T-helper 2 cell treated with Interferon-gamma antibody and Interleukin-4, amounts not matched to agents 100 ng/mL and 5 ng/mL, for 36 hours (primary cell): ENCODE data around the gene NKAIN2. TPM values are rescaled to one million over a fixed set of nuclear protein-coding genes. Genes with fewer than 3 reads are reported as not detected.

Source experiments
- intact Hi-C: fragments of 100-400 bp; cut with micrococcal nuclease; formaldehyde crosslinking; loops from one replicate; pipeline ENCODE4 v1.15.1; 2023
- total RNA-seq: library from RNA; stranded (reverse); gene quantifications from 2 replicates; pipeline ENCODE4 v1.2.3, GENCODE V29; 2022

Gene NKAIN2
- total RNA-seq, 1 donor from 2014 or later: not detected

- intact Hi-C loops: no loop called here
Measured at GRCh38 chr6:123806561-123806960, 2.9 kb downstream of the NKAIN2 start.

- intact Hi-C loops: no loop called here
Measured at GRCh38 chr6:123808556-123808955, 4.9 kb downstream of the NKAIN2 start.

GRCh38 chr6:123810214-123810613 is 6.5 kb downstream of the NKAIN2 start:
- intact Hi-C loops: no loop called here

GRCh38 chr6:123810948-123811347 is 7.3 kb downstream of the NKAIN2 start:
- intact Hi-C loops: no loop called here

GRCh38 chr6:123811378-123811777 is 7.7 kb downstream of the NKAIN2 start:
- intact Hi-C loops: no loop called here

- intact Hi-C loops: no loop called here
Measured at GRCh38 chr6:123812621-123813020, 9.0 kb downstream of the NKAIN2 start.

- intact Hi-C loops: no loop called here
Measured at GRCh38 chr6:123821112-123821511, 17.4 kb downstream of the NKAIN2 start.

- intact Hi-C loops: no loop called here
Measured at GRCh38 chr6:123829302-123829953, 25.8 kb downstream of the NKAIN2 start.

DNA sequence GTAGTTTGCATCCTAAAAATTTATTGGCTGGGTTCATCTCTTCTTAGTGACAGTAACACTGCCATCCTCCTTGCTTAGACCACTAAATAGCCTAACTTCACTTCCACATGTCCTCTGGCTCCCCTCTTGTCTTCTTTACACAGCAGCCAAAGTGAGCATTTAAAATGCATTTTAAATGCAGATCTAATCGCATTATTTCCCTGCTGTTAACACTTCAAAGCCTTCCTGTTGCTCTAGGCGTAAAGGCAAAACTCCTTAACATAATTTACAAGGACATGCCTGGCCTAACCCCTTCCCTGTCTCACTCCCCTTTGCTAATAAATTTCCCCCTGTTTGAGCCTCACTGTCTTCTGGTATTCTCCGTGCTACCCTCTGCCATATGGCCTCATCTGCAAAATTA is 26.5 kb downstream of the NKAIN2 start:
- intact Hi-C loops: no loop called here

- intact Hi-C loops: no loop called here
Measured at GRCh38 chr6:123838505-123839234, 35.0 kb downstream of the NKAIN2 start.

GRCh38 chr6:123841067-123841896 is 37.6 kb downstream of the NKAIN2 start:
- intact Hi-C loops: no loop called here

DNA sequence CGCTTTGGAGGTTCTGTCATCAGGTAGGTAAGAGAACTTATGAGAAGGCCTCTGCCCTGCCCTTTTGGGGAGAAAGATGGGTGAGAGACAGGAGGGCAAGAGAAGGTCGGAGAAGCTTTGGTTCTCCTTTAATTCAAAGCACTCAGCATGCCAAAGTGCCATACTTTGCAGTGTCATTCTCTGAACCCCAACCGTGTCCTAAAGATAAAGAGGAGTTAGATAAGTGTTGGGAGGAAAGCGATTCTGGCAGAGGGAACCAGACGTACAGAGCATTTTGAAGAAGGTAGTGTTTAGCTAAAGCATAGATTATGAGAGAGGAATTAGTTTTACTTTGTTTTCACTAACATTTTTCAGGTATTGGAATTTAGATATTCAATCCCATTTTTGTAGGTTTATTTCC is 40.3 kb downstream of the NKAIN2 start:
- intact Hi-C loops: no loop called here

GRCh38 chr6:123848347-123848746 is 44.7 kb downstream of the NKAIN2 start:
- intact Hi-C loops: no loop called here

DNA sequence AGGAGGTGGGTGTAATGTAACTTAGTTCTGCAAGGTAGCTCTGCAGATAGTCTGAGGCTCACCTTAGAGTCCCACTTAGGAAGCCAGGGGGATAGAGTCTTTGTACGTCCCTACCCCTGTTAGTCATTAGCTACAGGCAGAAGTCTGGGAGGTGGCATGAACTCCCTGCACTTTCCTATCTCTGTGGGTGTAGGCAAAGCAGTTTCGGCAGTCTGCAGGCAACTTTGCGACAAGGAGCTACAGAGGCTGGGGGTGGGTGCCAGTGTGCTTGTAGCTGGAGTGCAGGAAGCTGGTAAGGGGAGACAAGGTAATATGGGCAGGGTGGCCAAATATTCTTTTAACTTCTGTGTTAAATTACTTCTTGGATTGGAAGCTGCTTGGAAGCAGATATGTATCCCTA is 45.7 kb downstream of the NKAIN2 start:
- intact Hi-C loops: no loop called here

DNA sequence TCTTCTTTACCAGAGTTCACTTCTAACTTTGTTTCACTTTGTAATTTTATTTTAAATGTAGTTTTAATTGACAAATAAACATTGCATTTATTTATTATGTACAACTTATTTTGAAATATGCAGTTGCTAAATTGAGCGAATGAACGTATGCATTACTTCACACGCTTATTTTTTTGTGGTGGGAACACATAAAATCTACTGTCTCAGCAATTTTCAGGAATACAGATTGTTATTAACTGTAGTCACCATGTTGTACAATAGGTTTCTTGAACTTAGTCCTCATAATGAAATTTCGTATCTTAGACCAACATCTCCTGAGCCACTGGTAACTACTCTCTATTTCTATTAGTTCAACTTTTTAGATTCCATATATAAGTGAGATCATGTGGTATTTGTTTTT is 46.9 kb downstream of the NKAIN2 start:
- intact Hi-C loops: no loop called here

DNA sequence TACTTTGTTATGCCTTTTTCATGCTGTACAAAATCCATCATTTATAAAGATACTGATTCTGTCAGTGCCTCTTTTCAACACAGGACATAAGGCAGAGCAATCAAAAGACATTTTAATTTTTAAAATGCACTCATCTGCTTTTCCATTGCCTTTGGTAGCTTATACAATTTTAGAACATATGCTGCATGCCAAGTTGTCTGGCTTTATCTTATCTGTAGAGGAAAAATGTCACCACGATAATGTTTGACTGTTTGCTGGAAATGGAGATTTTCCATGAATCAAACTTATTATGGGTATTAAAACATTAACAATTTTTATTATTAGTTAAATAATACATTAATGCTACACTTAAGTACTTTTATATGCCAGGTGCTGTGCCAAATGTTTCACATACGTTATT is 50.5 kb downstream of the NKAIN2 start:
- intact Hi-C loops: no loop called here

DNA sequence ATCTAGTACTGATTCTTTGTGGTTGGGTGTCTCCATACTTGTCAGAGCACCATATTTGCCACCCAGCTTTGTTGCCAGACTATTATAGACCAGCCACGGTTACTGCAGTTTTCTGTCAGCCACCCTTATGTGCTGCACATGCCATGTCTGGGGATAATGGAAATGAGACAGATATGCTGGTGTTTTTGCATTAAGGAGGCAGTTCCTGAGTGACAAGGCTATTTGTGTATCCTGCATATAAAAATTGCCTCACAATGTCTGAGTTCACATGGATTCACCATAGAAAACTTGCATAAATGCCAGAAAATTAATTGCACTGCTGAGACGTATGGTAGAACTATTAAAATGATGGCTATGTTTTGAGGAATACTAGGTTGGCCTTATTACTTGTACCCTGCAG is 51.8 kb downstream of the NKAIN2 start:
- intact Hi-C loops: no loop called here

DNA sequence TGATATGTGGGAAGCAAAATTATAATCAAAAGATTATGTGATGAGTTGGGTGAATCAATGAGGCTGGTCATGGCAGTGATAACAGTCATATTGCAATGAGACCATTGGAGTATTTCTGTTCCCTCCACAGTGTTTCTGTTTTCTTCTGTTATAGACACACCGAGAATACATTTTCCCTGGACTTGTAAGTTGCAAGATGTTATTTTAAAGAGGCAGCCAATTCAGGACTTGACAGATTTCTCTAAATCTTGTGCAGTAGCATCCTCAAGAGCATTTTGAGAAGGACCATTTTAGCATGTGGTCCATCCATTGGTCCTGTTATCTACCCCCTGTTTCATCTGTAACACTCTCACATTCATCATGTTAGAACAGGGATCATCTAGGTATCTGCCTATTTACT is 55.6 kb downstream of the NKAIN2 start:
- intact Hi-C loops: no loop called here

DNA sequence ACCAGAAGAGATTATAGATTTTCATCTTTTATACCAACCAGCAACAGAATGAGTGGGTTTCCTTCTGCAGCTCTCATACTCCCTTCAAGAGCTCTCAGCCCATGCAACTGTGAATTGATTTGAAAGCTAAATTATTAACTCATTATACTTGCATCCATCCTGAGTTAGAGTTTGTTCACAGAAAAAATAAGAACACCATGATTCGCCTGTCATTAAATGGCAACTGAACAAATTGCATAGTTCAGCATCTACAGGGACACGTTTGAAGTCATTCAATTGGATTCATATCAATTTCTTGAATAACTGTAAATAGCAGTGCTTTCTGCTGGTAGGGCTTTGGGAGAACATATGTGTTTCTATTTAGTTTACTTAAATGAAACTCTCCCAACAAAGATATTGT is 65.7 kb downstream of the NKAIN2 start:
- intact Hi-C loops: no loop called here

- intact Hi-C loops: no loop called here
Measured at GRCh38 chr6:123873974-123874373, 70.3 kb downstream of the NKAIN2 start.

DNA sequence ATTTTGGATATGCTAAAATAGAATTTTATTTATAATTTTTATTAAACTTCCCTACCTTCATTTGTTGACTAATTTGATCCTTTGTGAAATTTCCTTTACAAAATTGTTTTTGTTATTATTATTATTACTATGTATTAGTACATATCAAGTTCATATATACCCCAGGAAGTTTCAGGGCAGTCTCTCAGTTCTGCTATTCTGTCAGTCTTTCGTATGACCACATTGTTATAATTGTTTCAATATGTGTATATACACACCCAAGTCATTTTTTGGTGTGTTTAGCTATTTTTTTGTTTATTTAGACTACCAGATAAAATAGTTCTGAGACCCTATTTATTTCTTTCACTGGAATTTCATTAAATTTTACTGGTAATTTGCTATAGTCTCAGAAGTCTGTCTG is 72.1 kb downstream of the NKAIN2 start:
- intact Hi-C loops: no loop called here

DNA sequence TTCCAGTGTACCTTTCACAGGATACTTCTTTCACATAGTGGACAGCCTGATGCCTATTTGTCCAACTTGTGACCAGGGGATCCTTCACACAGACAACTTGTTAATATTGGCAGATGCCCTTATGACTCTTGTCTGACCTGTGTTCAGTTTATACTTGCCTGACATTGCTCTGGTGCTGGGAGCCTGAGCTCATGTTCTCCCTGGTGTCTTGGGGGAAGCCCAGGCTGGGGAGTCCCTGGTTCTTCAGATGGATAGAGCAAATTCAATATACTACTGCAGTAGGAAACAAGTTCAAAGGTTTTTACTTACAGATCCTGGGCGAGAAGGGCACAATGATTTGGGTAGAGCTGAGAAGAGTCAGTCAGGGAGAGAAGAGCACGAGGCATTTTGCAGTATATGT is 76.1 kb downstream of the NKAIN2 start:
- intact Hi-C loops: no loop called here
